Activated T-cell treated with anti-CD3 and anti-CD28 coated beads, Interleukin-2, amount 50 U/mL, for 48 hours (primary cell): ENCODE results near the gene TFDP2.
"Not testable (repeated sequence)": the region's sequence is repeated elsewhere in the genome, so short reads cannot be mapped to it uniquely, and the experiment has no call there.

Experiments
- DNase-seq, 2 experiments: peaks; one replicate each; pipeline ENCODE4 v3.0.0-alpha.2; 2020

TFDP2 gene

DNA sequence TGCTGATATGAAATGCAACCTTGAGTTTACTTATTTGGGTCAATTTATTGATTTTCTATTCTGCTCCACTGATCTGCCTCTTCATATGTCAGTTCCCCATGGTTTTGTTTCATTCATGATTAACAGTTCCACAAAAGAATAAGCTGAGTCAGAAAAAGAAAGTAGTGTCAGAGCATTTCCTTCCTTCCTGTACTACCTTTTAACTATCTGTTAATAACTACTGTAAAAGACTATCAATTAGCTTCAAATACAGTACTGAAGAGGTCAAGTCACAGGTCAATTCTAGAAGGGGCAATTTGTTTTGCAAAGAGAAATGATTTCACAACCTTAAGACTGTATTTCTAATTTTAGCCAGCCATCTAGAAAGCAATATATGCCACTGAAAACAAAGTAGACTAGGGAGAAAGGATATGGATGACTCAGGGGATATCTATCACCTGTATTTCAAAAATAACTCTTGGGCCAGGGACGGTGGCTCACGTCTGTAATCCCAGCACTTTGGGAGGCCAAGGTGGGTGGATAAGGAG is 129.5 kb downstream of the TFDP2 start:
- no peak for DNase-seq

DNA sequence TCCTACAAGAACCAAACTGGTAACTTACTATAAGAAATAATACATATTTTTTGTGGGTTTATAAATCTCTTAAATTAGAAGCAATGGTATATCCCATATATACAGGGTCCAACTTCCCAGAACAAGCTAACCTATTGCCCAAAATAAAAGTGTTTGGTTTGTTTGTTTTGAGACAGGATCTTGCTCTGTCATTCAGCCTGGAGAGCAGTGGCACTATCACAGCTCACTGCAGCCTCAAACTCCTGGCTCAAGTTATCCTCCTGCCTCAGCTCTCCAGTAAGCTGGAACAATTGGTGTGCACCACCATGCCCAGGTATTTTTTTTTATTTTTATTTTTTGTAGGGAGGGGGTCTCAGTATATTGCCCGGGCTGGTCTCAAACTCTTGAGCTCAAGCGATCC is 135.4 kb downstream of the TFDP2 start:
- DNase-seq, result no peak

DNA sequence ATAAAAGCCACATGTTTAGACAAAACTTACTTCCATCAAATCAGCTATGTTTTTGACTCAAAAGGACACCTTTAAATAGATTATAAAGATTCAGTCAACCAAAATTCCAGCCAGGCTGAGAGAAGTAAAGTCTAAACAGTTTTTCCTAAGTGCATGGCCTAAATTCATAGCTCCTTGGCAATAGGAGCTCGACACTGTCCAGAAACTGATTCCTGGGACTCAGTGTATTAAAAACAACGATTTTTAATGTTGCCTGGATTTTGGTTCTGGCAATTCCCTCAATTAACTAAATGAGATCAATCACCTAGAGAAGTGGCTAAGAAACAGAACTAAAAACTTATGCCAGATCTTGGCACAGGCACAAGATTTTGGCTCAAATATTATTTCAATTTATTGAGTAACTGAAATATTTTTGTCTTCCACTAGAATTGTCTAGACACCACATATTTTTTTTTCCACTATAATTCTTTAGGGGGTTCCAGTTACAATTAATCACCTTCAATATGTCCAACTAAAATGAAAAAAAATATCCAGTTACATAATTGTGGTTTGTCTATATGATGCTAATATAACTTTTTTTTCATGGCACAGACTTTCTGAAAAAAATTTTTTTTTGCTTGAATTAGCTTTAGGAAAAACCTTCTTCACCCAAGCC is 135.9 kb downstream of the TFDP2 start:
- DNase-seq, result no peak

DNA sequence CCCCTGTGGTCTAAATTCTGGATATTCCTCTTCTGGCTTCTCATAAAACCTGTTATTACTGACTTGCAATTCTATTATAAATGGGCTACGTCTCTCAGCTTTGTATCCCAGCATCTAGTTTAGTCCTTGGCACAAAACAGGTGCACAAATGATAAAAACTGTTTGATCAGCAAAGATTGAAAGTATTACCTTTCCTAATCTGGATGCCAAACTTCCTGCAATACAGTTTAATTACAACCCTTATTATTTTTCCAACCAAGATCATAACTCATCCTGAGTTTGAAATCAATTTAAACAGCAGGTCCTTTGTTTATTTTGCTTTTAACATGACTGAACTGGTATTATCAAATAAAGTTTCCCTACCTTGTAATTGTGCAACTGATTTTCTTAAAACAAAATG is 140.3 kb downstream of the TFDP2 start:
- DNase-seq, result no peak

DNA sequence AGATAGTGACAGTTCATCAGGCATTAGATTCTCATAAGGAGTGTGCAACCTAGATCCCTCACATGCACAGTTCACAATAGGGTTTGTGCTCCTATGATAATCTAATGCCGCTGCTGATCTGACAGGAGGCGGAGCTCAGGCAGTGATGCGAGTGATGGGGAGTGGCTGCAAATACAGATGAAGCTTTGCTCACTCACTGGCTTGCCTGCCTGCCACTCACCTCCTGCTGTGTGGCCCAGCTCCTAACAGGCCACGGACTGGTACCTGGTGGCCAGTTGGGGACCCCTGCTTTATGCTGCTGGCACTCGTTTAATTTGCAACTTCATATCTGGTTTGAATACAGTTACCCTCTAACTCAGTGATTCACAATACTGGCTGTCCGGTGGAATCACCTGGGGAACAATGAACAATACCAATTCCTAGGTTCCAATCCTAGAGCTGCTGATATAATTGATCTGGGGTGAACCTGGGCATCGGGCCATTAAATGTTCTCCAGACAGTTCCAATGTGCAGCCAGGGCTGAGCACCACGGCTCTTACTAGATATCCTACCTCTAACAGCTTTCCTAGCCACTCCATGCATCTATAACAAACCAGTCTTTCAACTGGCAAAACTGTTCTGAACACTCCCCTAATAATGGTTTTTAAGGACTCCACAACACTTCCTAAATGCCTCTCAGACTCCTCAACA is 141.5 kb downstream of the TFDP2 start:
- DNase-seq, result no peak

DNA sequence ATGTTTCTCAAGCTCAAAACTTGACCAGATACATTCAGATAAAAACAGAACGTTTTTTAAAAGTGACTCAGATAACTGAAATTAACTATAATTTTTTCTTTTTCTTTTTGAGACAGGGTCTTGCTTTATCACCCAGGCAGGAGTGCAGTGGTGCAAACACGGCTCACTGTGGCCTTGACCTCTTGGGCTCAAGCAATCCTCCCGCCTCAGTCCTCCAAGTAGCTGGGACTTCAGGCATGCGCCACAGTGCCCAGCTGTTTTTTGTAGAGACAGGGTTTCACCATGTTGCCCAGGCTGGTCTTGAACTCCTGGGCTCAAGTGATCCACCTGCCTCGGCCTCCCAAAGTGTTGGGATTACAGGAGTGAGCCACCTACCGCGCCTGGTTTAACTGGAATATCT is 144.4 kb downstream of the TFDP2 start:
- not testable (repeated sequence) for DNase-seq

DNA sequence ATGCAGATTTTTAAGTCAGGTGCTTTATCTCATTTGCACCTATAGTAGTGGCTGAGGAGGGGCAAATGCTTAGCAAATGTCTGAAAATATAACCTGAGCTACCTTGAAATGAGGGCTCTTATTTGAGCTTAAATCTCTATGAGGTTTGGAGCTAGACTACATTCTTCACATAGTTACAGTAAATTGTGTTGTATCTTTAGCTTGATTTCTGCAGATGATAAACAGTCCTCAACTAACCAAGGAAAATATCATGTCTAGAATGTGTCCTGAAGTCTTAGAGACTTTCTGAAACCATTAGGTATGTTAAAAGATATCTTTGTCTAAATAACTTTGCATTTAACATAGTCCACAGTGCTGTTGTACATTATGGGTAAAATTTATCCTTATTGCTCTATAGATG is 145.3 kb downstream of the TFDP2 start:
- DNase-seq, result no peak

DNA sequence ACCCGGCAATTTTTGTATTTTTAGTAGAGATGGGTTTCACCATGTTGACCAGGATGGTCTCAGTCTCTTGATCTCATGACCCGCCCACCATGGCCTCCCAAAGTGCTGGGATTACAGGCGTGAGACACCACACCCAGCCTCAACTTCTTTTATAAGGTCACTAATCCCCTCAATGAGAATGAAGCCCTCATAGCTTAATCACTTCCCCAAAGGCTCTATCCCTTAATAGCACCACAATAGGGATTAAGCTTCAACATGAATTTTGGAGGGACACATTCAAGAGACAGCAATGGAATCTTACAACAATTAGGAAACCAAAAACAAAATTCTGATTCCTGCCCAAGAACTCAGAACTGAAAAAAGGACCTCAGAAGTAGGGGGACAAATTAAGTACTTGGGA is 146.1 kb downstream of the TFDP2 start:
- DNase-seq, result no peak

DNA sequence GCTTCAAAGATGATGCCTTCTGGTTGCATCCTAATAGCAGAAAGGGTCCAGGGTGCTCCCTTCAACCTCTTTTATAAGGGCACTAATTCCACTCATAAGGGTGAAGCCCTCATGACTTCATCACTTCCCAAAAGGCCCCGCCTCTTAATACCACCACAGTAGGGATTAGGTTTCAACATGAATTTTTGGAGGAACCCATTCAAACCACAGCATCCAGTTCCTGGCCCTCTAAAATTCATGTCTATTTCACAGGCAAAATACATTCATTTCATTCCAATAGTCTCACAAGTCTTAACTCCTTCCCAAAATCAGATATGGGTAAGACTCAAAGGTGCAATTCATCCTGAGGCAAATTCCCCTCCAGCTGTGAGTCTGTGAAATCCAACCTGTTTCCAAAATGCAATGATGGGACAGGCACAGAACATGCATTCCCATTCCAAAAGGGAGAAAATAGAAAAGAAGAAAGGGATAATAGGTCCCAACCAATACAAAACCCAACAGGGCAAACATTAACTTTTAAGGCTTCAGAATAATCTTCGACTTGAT is 148.9 kb downstream of the TFDP2 start:
- DNase-seq, result no peak

DNA sequence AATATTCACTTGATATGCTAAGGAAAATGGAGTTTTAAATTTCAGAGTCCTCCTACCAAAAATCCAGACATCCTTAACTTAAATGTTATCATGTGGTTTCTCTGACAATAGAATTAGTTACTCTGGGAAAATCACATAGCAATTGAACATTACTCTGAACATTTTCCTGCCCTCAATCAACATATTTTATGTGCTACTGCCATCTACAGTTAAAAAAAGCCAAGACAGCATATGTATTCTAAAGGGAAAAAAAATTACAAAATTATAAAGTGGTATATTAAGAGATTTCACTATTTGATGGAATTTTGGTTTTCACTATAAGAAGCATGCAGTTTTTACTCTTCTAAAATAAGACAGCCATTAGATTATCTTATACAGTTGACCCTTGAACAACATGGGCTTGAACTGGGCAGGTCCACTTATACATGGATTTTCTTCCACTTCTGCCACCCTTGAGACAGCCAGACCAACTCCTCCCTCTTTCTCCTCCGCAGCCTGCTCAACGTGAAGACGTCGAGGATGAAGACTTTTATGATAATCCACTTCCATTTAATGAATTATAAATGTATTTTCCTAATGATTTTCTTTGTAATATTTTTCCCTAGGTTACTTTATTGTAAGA is 150.6 kb downstream of the TFDP2 start:
- no peak for DNase-seq

DNA sequence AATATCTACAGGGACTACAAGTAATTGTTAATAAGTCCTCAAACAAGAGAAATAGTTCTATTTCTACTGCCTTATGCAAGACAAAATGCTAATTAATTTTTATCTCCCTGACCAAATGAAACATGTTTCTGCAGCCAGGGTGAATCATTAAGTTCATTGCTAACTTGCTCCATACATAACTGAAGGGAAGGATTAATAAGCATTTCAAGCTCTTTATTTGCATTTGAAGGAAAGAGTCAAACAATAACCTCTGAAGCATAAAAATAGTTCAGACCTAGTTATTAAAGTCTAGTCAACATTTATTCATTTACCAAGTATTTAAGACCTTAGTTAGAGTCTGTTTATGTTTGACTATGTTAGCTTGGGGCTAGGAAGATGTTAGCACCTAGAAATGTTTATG is 152.9 kb downstream of the TFDP2 start:
- DNase-seq, result no peak

DNA sequence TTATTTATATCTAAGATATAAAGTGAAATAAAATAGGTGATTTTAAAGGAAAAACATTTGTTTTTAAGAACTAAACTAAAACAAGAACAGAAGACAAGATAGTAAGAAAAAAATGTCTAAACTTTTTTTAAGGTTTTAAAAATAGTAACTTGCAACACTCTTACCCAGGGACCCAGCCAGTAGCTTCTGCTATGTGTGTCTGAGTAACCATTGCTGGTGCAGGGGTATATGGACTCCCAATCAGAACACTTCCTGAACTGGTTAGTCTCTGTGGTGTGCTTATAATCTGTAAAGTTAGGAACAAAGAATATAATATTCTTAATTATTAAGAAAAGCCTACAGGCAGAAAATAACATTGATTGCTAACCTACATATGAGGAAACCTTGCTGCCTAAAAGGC is 154.5 kb downstream of the TFDP2 start:
- no peak for DNase-seq

DNA sequence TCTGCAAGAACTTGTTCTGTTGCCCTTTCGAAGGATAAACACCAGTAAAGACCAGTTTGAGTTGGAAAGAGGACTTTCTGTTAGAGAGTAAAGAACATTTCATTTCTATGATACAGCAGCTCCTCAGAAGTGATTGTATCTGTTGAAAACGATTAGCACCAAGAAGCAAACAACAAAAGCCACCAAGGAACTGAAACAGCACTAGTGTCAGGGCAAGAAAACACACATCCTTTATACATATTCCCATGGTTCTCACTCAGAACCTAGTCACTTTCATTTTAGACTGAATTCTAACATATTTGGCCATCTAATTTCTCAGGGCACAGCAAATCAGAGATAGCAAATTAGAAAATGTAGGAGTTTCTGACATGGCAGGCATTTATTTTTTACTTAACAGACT is 156.8 kb downstream of the TFDP2 start:
- DNase-seq, result no peak

DNA sequence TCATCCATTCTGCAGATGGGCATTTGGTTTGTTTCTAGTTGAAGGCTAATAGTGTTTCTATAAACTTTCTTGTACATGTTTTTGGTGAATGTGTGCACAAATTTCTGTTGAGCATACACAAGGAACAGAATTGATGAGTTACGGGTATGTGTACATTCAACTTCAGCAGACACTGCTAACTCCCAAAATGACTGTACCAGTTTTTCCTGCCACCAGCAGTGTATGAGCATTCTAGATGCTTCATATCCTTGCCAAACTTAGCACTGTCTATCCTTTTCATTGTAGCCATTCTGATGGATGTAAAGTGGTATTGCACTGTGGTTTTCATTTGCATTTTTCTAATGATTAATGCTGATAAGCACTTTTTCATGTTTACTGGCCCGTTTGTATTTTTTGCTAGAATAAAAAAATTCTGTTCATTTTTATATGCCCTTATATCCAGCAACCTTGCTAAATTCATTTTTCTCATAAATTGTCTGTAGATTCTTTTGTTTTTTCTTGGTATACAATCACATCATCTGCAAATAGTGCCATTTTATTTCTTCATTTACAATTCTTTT is 162.7 kb downstream of the TFDP2 start:
- DNase-seq, result no peak

DNA sequence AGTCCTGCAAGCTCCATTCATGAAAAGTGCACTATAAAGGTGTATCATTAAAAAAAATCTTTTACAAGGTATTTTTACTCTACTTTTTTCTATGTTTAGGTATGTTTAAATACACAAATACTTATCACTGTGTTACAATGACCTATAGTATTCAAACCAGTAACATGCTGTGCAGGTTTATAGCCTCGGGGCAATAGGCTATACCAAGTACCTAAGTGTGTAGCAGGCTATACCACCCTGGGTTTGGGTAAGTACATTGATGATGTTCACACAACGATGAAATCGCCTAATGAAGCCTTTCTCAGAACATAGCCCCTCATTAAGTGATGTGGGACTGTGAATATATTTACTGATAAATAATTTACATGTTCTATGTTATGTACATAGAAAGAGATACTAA is 168.3 kb downstream of the TFDP2 start:
- no peak for DNase-seq

DNA sequence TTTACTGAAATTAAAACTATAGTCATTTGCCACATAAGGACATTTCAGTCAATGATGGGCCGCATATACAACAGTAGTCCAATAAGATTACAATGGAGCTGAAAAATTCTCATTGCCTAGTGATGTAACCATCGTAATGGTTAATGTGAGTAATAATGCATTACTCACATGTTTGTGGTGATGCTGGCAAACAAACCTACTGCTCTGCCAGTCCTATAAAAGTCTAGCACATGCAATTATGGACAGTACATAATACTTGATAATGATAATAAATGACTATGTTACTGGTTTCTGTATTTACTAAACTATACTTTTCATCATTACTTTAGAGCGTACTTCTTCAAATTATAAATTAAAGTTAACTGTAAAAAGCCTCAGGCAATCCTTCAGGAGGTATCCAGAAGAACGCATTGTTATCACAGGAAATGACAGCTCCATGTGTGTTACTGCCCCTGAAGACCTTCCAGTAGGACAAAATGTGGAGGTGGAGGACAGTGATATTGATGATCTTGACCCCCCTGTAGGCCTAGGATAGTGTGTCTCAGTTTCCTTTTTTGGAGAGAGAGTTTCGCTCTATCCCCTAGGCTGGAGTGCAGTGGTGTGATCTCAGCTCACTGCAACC is 170.2 kb downstream of the TFDP2 start:
- no peak for DNase-seq

DNA sequence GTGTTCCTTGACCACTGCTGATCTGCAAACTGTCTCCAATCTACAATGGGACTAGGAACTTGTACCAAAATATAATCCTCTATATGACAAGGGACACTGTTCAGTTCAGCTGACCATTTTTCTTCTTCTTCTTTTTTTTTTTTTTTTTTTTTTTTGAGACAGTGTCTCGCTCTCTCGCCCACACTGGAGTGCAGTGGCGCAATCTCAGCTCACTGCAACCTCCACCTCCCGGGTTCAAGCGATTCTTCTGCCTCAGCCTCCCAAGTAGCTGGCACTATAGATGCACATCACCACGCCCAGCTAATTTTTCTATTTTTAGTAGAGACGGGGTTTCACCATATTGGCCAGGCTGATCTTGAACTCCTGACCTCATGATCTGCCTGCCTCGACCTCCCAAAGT is 174.6 kb downstream of the TFDP2 start:
- not testable (repeated sequence) for DNase-seq

DNA sequence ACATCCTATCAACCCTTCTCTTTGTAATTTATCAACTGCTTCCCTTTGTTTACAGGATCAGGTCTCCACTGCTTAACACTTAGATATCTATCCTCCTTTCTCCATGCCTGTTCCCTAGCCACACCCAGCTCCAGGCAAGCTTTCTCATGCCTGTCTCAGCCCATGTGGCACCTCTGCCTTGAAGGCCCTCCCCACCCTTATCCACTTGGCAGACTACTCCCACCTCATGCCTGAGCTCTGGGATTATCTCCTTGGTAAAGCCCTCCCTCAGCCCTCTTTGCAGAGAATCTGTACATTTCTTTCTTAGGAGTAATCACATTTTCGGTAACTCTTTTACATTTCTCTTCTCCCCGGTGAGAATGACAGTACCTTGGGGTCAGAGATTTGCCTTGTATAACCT is 176.9 kb downstream of the TFDP2 start:
- no peak for DNase-seq

DNA sequence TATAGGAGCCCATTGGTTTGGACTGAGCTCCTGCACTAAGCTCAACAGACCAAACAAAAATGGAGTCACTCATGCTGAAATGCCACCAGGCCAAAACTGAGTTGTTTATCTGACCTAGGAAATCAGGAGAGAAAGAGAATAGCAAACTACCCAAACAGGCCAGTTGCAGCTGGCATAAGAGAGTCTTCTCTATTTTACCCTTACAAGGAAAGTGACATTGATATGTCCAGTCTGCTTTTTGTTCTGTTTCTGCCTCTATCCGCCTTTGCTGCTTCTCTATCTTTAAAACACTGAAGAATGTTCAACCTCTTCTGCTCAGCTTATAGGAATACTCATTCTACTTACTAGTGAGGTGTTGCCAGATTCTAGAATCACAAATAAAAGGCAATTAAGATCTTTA is 177.8 kb downstream of the TFDP2 start:
- DNase-seq, result no peak

DNA sequence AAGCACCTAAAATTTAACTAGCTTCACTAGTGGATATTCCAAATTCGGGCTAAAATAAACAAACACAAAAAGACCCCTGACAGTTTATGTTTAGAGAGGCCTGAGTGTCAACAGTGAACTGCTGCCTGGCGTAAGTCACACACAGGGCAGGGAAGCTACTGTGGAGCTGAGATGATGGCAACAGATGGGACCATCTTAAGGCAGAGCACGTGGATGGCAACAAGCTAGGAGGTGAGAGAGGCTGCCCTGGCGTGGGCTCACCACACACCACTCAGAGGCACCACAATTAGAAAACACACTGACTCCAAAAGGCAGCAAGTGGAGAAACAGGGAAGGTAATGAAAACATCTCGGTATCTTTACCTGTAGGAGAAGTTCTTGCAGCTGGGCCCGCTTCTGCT is 179.6 kb downstream of the TFDP2 start:
- DNase-seq, result no peak

DNA sequence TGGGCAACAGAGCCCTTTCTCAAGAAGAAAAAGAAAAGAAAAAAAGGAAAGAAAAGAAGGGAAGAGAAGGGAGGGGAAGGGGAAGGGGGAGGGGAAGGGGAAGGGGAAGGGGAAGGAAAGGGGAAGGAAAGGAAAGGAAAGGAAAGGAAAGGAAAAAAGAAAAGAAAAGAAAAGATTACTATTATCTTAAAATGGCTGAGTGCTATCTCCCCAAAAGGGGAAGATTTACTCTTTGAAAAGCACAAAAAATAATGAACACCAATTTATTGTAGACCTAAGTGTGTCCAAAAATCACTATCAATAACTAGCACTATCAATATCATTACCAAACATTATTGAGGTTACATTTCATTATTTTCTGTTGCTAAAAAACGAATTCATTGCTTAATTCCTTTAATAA is 183.9 kb downstream of the TFDP2 start:
- DNase-seq, result no peak

DNA sequence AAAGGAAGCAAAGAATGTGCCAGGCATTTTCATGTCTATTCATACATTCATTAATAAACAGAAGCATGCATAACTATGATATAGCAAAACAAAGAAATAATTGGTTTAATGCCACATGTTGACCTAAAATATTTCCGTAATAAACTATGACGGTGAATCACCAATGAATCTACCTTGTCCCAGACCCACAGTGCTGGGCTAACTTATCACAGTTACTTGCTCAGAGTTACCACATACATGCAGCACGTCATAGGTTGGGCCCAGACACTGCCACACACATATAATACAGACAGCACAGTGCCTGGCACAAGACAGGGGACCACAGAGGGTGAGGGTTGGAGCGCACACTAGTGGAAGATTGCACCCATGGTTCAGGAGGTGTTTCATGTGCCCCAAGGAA is 186.0 kb downstream of the TFDP2 start:
- no peak for DNase-seq

DNA sequence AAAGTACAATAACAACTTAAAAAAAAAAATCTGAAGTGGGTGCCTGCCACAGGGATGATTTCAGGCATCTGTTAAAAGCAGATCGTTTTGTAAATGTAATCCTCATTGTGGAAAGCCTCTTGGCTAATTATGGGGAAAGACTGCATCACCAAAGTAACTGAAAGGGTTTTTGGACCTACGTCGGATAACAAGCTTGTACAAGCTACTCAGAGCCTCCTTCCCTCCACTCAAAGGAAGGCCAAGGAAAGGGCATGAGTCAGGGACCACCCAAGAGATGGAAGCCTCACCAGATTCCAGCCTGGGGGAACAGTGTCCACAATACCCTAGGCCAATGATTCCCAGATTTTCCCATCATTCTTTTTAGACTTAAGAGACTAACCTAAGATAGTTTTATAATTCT is 188.6 kb downstream of the TFDP2 start:
- no peak for DNase-seq
